ENCODE data around the gene NPLOC4. TPM values are rescaled to one million over a fixed set of nuclear protein-coding genes. Genes with fewer than 3 reads are reported as not detected.

Gene NPLOC4
- total and polyA plus RNA-seq, 2 of the 13 experiments (the other 11 are each of a cell fraction or from before 2014, with no cell fraction given) = 57.0 to 97.0 TPM

DNA sequence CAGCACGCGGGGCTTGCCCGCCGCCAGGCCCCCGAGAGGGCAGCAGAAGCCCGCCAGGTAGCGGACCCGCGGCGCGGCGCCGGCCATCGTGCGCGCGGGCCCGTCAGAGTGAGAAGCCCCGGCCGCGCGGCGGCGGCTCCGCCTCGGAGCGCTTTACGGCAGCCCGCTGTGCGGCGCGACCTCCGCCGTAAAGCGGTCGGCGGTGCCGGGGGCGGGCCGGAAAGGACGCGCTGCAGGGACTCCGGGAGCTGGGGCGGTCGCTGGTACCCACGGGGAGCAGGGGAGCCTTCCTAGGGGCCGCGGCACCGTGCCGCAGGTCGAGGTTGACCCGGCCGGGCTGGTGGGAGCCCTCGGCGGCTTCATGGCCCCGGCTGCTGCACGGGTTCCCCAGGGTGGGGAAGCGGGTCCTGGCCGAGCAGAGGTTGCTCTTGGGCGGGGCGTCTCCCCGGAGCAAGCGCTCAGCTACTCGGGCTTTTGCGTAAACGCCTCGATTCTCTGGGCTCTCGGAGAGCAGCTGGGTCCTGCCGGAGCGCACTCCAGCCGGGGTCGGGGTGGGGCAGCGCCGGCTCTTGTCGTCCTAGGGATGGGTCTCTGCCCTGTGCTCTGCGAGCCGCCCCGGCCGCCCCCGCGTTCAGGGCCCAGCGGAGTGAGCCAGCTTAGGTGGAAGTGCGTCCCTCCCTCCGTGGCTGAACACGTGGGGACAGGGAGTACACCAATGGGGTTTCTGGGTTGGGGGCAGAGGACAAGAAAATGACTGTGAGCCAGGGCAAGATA is 84.5 kb downstream of the NPLOC4 start, which contains the start of gene FAAP100 (continued):
- TF ChIP-seq, protein P1, sequence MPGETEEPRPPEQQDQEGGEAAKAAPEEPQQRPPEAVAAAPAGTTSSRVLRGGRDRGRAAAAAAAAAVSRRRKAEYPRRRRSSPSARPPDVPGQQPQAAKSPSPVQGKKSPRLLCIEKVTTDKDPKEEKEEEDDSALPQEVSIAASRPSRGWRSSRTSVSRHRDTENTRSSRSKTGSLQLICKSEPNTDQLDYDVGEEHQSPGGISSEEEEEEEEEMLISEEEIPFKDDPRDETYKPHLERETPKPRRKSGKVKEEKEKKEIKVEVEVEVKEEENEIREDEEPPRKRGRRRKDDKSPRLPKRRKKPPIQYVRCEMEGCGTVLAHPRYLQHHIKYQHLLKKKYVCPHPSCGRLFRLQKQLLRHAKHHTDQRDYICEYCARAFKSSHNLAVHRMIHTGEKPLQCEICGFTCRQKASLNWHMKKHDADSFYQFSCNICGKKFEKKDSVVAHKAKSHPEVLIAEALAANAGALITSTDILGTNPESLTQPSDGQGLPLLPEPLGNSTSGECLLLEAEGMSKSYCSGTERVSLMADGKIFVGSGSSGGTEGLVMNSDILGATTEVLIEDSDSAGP (CRISPR knock-in tag; IDR thresholded peaks at IDR 0.05; ENCODE audit: borderline replicate concordance) = peak; percentile 21; the same call in 1 of the 2 replicates
- TF ChIP-seq ZNF292 (CRISPR knock-in tag; IDR thresholded peaks at IDR 0.05; ENCODE audit: borderline replicate concordance, low read depth) (0 out of 2 replicates have a peak, but pooled peaks have one; percentile 9), REL (CRISPR knock-in tag; conservative IDR thresholded peaks at IDR 0.05) (peak; percentile 75; the same call in 1 of the 2 replicates), YEATS4 (CRISPR knock-in tag; IDR thresholded peaks at IDR 0.05; ENCODE audit: borderline replicate concordance) (peak; percentile 91; the same call in 1 of the 2 replicates), ZNF547 (CRISPR knock-in tag; IDR thresholded peaks at IDR 0.05) (peak; percentile 73; the same call in 1 of the 2 replicates), CREM (IDR thresholded peaks at IDR 0.05) (no peak), CREM (CRISPR knock-in tag; IDR thresholded peaks at IDR 0.05) (no peak), FOXP1 (IDR thresholded peaks at IDR 0.05) (no peak), FOXP1 (CRISPR knock-in tag; IDR thresholded peaks at IDR 0.05) (no peak), ISX (CRISPR knock-in tag; conservative IDR thresholded peaks at IDR 0.05) (peak; percentile 90; the same call in 1 of the 2 replicates), FOXM1 (CRISPR knock-in tag; IDR thresholded peaks at IDR 0.05) (no peak), AGO2 (optimal IDR thresholded peaks at IDR 0.05; ENCODE audit: low read depth, low read length) (peak; percentile 91), ZNF546 (CRISPR knock-in tag; conservative IDR thresholded peaks at IDR 0.05) (peak; percentile 93; the same call in 1 of the 2 replicates), NFE2 (CRISPR knock-in tag; IDR thresholded peaks at IDR 0.05) (no peak), MEF2D (CRISPR knock-in tag; IDR thresholded peaks at IDR 0.05) (0 out of 2 replicates have a peak, but pooled peaks have one; percentile 8), NR2C2 (CRISPR knock-in tag; IDR thresholded peaks at IDR 0.05; ENCODE audit: borderline replicate concordance) (peak; percentile 71), ZKSCAN1 (IDR thresholded peaks at IDR 0.05; ENCODE audit: low read length) (no peak), AKAP8 (CRISPR knock-in tag; IDR thresholded peaks at IDR 0.05) (peak; percentile 80; the same call in 1 of the 2 replicates), ZNF430 (CRISPR knock-in tag; IDR thresholded peaks at IDR 0.05) (peak; percentile 89), NRL (CRISPR knock-in tag; IDR thresholded peaks at IDR 0.05; ENCODE audit: borderline replicate concordance) (peak; percentile 81; the same call in 1 of the 2 replicates), ZNF883 (CRISPR knock-in tag; IDR thresholded peaks at IDR 0.05; ENCODE audit: not compliant biosample characterization) (peak; percentile 76)
- TF ChIP-seq, protein P2, sequence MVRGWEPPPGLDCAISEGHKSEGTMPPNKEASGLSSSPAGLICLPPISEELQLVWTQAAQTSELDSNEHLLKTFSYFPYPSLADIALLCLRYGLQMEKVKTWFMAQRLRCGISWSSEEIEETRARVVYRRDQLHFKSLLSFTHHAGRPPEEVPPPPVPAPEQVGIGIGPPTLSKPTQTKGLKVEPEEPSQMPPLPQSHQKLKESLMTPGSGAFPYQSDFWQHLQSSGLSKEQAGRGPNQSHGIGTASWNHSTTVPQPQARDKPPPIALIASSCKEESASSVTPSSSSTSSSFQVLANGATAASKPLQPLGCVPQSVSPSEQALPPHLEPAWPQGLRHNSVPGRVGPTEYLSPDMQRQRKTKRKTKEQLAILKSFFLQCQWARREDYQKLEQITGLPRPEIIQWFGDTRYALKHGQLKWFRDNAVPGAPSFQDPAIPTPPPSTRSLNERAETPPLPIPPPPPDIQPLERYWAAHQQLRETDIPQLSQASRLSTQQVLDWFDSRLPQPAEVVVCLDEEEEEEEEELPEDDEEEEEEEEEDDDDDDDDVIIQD (CRISPR knock-in tag; IDR thresholded peaks at IDR 0.05; ENCODE audit: low read depth) = 0 out of 2 replicates have a peak, but pooled peaks have one; percentile 15
- TF ChIP-seq, protein P3, sequence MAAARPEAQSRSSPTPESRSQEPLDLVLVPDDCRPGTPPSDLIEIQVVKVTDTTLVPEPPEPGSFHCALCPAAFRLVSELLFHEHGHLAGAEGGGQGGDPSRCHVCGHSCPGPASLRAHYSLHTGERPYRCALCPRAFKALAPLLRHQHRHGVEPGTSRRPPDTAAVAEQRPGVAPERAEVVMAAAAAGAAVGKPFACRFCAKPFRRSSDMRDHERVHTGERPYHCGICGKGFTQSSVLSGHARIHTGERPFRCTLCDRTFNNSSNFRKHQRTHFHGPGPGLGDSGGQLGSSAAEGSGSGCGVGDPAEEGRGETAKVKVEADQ (CRISPR knock-in tag; IDR thresholded peaks at IDR 0.05; ENCODE audit: borderline replicate concordance) = peak; percentile 64; the same call in 1 of the 2 replicates

All from HepG2 (cell line).